BE2C (cell line): ENCODE data around the gene TAF1C.

ENCODE experiments used
- DNase-seq: peaks from one replicate; pipeline ENCODE4 v3.0.0-alpha.2; 2020
- H3K27me3 ChIP-seq: fragments of 250-450 bp; sonication (Bioruptor Pico); 2 replicates; pipeline ENCODE4 v1.5.1; 2020; ENCODE audit warnings: mild to moderate bottlenecking
- H3K36me3 ChIP-seq: fragments of 250-450 bp; sonication (Bioruptor Pico); 2 replicates; pipeline ENCODE4 v1.5.1; 2020; ENCODE audit warnings: mild to moderate bottlenecking
- H3K4me1 ChIP-seq: fragments of 250-450 bp; sonication (Bioruptor Pico); 2 replicates; pipeline ENCODE4 v1.5.1; 2020
- H3K4me3 ChIP-seq: 2 replicates; pipeline ENCODE4 v1.5.1; 2011; ENCODE audit warnings: low read depth, low read length
- H3K9me3 ChIP-seq: fragments of 250-450 bp; sonication (Bioruptor Pico); 2 replicates; pipeline ENCODE4 v1.5.1; 2020
- CTCF ChIP-seq: IDR thresholded peaks from 2 replicates; pipeline ENCODE4 v1.5.1; 2012; ENCODE audit warnings: mild to moderate bottlenecking, low read depth, low read length

Gene TAF1C

GRCh38 chr16:84178892-84179611 is 7.8 kb downstream of the TAF1C start:
- Histone ChIP-seq H3K4me3 (no peak overlapping the region), H3K9me3 (no peaks in the 10 kb centered on the region), H3K36me3 (peaks cover 44% of the 10 kb centered on the region), H3K27me3 (peaks cover 3% of the 10 kb centered on the region; the same call in 1 of the 2 replicates), H3K4me1 (peaks cover 2% of the 10 kb centered on the region; the same call in 1 of the 2 replicates)
- TF ChIP-seq CTCF = no peak
- DNase-seq = no peak

GRCh38 chr16:84178146-84178765 is 8.6 kb downstream of the TAF1C start:
- Histone ChIP-seq H3K27me3 (peaks cover 3% of the 10 kb centered on the region; the same call in 1 of the 2 replicates), H3K36me3 (peaks cover 40% of the 10 kb centered on the region), H3K4me1 (peaks cover 2% of the 10 kb centered on the region; the same call in 1 of the 2 replicates), H3K4me3 (no peak overlapping the region), H3K9me3 (no peaks in the 10 kb centered on the region)
- TF ChIP-seq CTCF = no peak
- no peak for DNase-seq

- Histone ChIP-seq H3K27me3 (peaks cover 3% of the 10 kb centered on the region; the same call in 1 of the 2 replicates), H3K36me3 (peaks cover 35% of the 10 kb centered on the region), H3K4me1 (peaks cover 2% of the 10 kb centered on the region; the same call in 1 of the 2 replicates), H3K4me3 (no peak overlapping the region), H3K9me3 (no peaks in the 10 kb centered on the region)
- DNase-seq = no peak
- TF ChIP-seq CTCF = no peak
These were observed 9.2 kb downstream of the TAF1C start for GRCh38 chr16:84177741-84178073.

- H3K9me3 ChIP-seq = no peaks in the 10 kb centered on the region
- no peak for DNase-seq
- no peak overlapping the region for H3K4me3 ChIP-seq
These were observed 10.4 kb downstream of the TAF1C start for GRCh38 chr16:84176192-84177053.

GRCh38 chr16:84175350-84176081 is 11.3 kb downstream of the TAF1C start:
- Histone ChIP-seq H3K27me3 (peaks cover 3% of the 10 kb centered on the region; the same call in 1 of the 2 replicates), H3K4me3 (no peak overlapping the region), H3K36me3 (peaks cover 15% of the 10 kb centered on the region; the same call in 1 of the 2 replicates), H3K4me1 (peaks cover 2% of the 10 kb centered on the region; the same call in 1 of the 2 replicates), H3K9me3 (no peaks in the 10 kb centered on the region)
- TF ChIP-seq CTCF = peak; percentile 69
- peak; percentile 73 for DNase-seq

More at GRCh38 chr16:84176192-84177053, 10.4 kb downstream of the TAF1C start:
- Histone ChIP-seq H3K36me3 (peaks cover 22% of the 10 kb centered on the region), H3K4me1 (peaks cover 2% of the 10 kb centered on the region; the same call in 1 of the 2 replicates), H3K27me3 (peaks cover 3% of the 10 kb centered on the region; the same call in 1 of the 2 replicates)
- no peak for TF ChIP-seq CTCF
